HL-60 (cell line): Measurements from ENCODE around the gene RTN4RL1.

ENCODE experiments used
- DNase-seq, 2 experiments: peaks; one replicate each; pipeline ENCODE4 v3.0.0-alpha.2; 2010 to 2020; ENCODE audit warnings: low read depth in 1 of 2, low spot score in 1 of 2
- H3K27ac ChIP-seq: fragments of 250-450 bp; sonication (Bioruptor Pico); replicated peaks from 2 replicates; pipeline ENCODE4 v1.5.1; 2020; ENCODE audit warnings: mild to moderate bottlenecking, moderate library complexity
- H3K27me3 ChIP-seq: fragments of 250-450 bp; sonication (Bioruptor Pico); 2 replicates; pipeline ENCODE4 v1.5.1; 2021; ENCODE audit warnings: mild to moderate bottlenecking, moderate library complexity; ENCODE audit not compliant: insufficient read depth, poor library complexity, severe bottlenecking
- H3K4me3 ChIP-seq: replicated peaks from 2 replicates; pipeline ENCODE4 v1.5.1; 2011; ENCODE audit warnings: mild to moderate bottlenecking, control low read depth, low read length; ENCODE audit not compliant: insufficient read depth
- GABPA ChIP-seq: IDR thresholded peaks from 2 replicates; pipeline ENCODE4 v1.6.1; 2012; ENCODE audit warnings: low read depth
- POLR2AphosphoS5 ChIP-seq: IDR thresholded peaks from 2 replicates; pipeline ENCODE4 v1.6.1; 2012; ENCODE audit warnings: low read depth
- SPI1 ChIP-seq: IDR thresholded peaks from 2 replicates; pipeline ENCODE4 v1.6.1; 2012; ENCODE audit warnings: low read depth, mild to moderate bottlenecking, borderline replicate concordance
- TF ChIP-seq, protein P1 (sequence below): IDR thresholded peaks from one replicate; pipeline ENCODE4 v1.5.1; 2011; ENCODE audit warnings: low read length, control low read depth, inconsistent platforms; ENCODE audit not compliant: insufficient read depth
- TF ChIP-seq, protein P2 (sequence below): IDR thresholded peaks from 2 replicates; pipeline ENCODE4 v1.6.1; 2012; ENCODE audit warnings: low read depth; ENCODE audit not compliant: insufficient replicate concordance

The RTN4RL1 gene

DNA sequence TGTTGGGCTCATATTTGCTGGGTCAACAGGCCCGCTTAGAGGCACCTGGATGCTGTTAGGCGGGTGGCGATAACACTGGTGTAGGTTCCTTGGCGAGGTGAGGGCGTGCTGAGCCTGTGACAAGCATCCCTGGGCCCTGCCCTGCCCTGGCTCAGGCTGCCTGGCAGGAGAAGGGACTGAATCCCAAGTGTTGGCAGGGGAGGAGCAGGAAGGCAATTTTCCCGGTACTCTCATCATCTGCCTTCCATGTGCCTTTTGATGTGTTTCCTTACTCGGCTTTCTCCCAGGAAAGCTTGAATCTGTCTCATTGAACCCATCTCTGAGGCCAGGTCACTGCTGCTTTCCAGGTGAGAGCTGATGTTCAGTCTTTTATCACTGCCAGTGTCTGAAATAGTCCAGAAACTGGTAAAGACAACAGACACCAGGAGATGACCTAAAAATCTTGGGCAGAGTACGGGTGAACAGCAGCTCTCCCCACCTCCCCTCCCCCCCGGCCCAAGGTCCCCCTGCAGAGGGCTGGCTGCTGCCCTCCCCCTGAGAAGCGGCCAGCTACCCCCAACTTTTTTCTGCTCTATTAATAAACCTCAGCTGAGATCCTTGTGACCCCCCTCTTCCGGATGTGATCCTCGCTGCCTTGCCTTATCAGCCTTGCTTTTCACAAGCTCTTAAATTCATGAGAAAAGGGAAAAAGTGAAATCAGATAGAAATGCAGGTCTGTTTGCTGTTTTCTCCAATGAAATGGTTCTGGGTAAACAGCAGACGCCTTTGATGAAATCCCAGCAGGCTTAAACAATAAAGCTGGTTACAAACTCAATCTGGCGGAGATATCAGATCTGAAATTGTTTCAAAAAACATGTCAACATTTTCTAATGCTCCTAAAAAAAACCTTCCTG, 29.0 kb downstream of the RTN4RL1 start:
- DNase-seq = no peak
- no peak for TF ChIP-seq SPI1
- TF ChIP-seq, protein P1, sequence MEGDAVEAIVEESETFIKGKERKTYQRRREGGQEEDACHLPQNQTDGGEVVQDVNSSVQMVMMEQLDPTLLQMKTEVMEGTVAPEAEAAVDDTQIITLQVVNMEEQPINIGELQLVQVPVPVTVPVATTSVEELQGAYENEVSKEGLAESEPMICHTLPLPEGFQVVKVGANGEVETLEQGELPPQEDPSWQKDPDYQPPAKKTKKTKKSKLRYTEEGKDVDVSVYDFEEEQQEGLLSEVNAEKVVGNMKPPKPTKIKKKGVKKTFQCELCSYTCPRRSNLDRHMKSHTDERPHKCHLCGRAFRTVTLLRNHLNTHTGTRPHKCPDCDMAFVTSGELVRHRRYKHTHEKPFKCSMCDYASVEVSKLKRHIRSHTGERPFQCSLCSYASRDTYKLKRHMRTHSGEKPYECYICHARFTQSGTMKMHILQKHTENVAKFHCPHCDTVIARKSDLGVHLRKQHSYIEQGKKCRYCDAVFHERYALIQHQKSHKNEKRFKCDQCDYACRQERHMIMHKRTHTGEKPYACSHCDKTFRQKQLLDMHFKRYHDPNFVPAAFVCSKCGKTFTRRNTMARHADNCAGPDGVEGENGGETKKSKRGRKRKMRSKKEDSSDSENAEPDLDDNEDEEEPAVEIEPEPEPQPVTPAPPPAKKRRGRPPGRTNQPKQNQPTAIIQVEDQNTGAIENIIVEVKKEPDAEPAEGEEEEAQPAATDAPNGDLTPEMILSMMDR = no peak
- no peak for TF ChIP-seq POLR2AphosphoS5
- TF ChIP-seq GABPA = no peak
- TF ChIP-seq, protein P2, sequence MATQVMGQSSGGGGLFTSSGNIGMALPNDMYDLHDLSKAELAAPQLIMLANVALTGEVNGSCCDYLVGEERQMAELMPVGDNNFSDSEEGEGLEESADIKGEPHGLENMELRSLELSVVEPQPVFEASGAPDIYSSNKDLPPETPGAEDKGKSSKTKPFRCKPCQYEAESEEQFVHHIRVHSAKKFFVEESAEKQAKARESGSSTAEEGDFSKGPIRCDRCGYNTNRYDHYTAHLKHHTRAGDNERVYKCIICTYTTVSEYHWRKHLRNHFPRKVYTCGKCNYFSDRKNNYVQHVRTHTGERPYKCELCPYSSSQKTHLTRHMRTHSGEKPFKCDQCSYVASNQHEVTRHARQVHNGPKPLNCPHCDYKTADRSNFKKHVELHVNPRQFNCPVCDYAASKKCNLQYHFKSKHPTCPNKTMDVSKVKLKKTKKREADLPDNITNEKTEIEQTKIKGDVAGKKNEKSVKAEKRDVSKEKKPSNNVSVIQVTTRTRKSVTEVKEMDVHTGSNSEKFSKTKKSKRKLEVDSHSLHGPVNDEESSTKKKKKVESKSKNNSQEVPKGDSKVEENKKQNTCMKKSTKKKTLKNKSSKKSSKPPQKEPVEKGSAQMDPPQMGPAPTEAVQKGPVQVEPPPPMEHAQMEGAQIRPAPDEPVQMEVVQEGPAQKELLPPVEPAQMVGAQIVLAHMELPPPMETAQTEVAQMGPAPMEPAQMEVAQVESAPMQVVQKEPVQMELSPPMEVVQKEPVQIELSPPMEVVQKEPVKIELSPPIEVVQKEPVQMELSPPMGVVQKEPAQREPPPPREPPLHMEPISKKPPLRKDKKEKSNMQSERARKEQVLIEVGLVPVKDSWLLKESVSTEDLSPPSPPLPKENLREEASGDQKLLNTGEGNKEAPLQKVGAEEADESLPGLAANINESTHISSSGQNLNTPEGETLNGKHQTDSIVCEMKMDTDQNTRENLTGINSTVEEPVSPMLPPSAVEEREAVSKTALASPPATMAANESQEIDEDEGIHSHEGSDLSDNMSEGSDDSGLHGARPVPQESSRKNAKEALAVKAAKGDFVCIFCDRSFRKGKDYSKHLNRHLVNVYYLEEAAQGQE = no peak
- H3K4me3 ChIP-seq = no peak overlapping the region

DNA sequence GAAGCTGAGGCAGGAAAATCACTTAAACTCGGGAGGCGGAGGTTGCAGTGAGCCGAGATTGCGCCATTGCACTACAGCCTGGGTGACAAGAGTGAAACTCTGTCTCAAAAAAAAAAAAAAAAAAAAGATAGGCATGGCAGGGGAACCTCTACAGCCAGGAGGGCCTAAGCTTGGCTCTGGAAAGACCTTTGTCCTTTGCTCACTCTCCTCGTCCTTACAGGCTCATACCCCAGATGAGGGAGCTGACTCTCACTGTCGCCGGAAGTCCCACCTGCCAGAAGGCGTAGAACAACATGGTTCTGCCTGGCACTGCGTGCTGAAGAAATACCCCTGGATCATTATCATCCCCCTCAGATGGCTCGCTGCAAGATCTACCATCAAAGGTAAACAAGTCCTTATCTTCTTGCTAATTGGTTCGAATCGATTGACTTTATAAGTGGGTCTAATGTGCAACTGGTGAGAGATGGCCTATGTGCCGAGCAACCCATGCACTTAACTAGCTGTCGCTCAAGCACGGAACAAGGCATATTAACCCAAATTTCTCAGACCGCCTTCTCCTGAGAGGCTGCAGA, 29.7 kb downstream of the RTN4RL1 start:
- no peak overlapping the region for H3K27ac ChIP-seq
- no peaks in the 10 kb centered on the region for H3K27me3 ChIP-seq
- H3K4me3 ChIP-seq = no peak overlapping the region
- TF ChIP-seq GABPA (no peak), POLR2AphosphoS5 (no peak), SPI1 (no peak)
- TF ChIP-seq, protein P1 = no peak
- TF ChIP-seq, protein P2 = no peak
- no peak for DNase-seq

More for the DNA sequence above, 29.0 kb downstream of the RTN4RL1 start:
- H3K27ac ChIP-seq = no peak overlapping the region
- no peaks in the 10 kb centered on the region for H3K27me3 ChIP-seq

DNA sequence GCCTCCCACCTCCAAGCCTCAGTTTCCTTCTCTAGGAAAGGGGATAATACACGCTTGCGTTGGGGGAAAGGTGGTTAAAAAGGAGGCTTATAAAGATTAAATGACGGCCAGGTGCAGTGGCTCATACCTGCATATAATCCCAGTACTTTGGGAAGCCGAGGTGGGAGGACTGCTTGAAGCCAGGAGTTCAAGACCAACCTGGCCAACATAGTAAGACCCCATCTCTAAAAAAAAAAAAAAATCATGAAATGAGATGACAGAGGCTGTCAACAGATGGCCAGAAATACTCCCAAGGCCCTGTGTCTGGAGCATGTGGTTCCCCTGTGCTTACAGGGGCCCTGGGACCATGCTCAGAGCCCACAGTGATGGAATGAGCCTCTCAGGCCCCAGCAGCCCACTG, 30.4 kb downstream of the RTN4RL1 start:
- Histone ChIP-seq H3K27me3 (no peaks in the 10 kb centered on the region), H3K4me3 (no peak overlapping the region), H3K27ac (no peak overlapping the region)
- DNase-seq = no peak
- TF ChIP-seq GABPA = no peak
- TF ChIP-seq, protein P2 = no peak
- TF ChIP-seq, protein P1 = no peak
- no peak for TF ChIP-seq SPI1
- no peak for TF ChIP-seq POLR2AphosphoS5
